ENCODE results near the gene SLC39A12. TPM values are rescaled to one million over a fixed set of nuclear protein-coding genes. Genes with fewer than 3 reads are reported as not detected.

Gene SLC39A12
- total RNA-seq, 1 donor from 2014 or later: under 0.01 TPM

DNA sequence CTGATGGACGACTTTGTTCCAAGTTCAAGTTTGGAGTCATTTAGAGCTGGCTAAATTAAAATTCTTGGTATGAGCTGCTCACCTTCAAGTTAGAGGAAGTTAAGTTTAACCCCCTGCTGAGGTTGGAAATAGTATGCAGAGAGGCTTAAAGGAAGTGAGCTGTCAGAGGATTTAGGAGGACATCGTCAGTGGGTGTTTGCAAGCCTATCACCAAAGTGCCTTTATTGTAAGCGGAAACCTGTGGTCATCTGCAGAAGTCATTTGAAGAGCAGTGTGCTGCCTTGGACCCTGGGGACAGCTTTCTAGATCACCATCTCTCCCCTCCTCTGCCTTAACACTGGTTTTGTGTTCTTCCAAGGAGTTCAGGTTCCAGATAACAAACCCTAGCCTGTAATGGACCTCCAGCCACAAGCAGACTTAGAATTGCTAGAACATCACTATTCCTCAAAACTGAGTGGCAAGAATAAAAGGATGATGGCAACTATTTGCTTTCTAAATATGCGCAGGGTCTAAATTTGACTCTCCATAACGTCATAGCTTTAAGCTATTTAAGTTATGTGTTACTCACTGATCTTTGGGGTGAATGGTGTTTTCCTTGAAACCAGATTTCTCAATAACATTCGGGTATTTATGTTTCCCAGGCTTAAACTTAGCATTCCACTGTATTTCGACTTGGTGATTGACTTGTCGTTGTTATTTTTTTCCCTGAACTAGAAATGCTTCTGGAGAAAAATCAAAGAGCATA, 93.4 kb downstream of the SLC39A12 start:
- DNase-seq (ENCODE audit: low read depth in 2 of 2): no peak

DNA sequence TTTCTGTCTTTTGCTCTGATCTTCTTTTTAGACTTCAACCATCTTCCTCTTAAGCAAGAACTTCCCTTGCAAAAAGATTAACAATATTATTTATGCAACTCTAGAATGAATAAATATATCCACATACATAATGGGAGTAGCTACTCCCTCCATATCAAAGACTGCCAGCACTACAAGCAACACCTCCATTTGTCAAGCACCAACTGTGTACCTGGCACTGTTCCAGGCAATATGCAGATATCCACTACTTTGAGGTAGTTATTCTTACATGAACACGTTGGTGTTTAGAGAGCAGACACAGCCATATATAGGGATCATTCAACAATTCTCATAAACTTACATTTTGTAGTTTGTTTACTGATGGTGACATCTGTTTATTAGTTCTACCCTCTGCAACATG, 104.9 kb downstream of the SLC39A12 start:
- DNase-seq (ENCODE audit: low read depth in 2 of 2): no peak

DNA sequence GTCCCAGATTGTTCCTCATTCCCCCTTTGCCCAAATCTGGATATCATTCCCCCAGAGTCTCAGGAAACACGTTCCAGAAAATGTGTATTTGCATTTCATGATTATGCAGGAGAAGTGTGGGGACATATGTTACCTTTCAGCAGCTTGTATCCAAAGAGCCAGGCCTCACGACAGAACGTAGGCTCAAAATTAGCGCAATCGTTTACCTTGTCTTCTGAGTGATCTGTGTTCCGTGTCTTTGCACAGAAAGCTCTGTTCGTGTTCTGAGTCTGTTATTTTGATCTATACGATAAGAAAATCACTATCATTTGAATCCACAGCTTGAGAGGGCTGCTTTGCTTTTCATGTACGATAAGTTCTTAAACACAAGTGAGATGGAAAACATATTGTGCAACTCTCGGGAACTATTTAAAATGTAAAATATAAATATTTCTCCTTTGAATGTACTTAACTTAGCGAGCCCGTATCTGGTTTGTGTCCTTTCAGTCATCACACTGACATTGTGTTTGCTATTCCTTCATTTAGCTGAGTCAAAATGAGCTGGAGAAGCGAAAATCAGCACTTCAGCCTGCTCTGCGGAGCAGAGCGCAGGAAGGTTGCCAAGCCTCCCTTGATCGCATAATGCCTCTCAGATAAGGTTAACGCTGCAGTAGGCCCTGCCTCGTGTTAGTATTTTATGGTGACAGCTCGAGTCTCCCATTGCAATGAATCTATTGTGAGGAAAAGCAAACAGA, 108.3 kb downstream of the SLC39A12 start:
- DNase-seq (ENCODE audit: low read depth in 2 of 2): no peak

DNA sequence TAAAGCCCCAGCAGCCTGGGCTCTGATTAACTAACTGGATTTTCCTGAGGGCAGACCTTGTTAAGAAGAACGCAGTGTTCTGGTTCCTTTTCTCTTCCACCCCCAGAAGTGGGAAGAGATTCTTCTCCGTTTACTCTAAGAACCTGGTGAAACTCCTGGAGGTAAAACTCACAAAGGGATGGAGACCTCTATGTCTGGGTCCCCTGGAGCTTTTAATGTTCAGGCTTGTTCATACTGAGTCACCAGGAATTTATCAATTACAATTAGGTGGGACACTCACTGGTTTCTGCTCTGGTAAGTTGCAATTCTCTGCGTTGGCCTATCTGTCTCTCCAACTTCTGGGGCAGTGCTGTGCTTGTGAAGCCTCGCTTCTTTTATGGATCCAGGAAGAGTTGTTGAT, 115.2 kb downstream of the SLC39A12 start:
- no peak for DNase-seq (ENCODE audit: low read depth in 2 of 2)

DNA sequence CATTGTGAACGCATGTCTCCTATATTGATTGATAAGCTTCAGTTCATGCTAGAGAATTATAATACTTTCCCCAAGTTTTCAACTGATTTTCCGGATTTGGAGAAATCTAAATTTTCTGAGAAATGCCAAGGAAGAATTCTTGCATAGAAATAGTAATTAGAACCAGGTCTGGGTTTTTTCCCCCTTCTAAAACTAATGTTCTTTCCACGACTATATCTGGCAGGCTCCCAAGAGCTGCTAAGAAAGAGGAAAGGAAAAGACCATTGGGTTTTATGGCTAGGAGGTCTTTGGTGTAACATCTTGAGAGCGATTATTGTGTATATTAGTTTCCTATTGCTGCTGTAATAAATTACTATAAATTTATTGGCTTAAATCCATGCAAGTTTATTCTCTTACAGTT, 116.7 kb downstream of the SLC39A12 start:
- DNase-seq (ENCODE audit: low read depth in 2 of 2): no peak

DNA sequence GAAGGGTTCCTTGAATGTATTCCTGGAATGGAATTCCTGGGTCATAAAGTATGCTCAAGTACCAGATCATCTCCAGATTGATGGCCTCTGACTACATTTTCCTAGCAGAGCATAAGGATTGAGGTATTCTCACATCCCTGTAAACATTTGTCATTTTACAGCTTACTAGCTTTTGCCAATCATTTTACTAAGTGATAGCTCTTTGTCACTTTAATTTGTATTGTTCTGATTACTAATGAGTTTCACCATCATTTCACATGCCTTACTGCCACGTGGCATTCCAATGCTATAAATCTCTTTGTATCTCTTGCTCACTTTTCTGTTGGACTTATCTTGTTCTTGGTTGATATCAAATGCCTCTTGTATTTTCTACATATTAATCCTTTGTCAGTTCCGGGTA, 119.9 kb downstream of the SLC39A12 start:
- no peak for DNase-seq (ENCODE audit: low read depth in 2 of 2)

DNA sequence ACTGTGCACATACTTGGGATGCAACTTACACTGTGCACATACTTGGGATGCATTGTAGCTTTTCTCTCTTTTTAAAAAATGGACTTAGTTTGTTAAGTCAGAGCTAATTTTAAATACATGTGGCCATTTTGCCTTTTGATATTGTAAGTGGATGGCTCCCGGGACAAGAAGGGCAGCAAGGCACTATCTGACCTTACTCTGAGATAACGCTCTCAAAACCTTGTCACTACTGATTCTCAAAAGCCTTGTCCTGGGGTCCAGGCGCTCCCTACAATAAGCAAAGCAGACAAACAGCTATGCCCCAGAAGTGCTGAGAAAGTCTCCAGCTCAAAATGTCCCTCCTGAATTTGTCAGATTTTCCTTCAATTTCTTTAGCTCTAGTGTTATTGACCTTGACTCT, 121.6 kb downstream of the SLC39A12 start:
- no peak for DNase-seq (ENCODE audit: low read depth in 2 of 2)

DNA sequence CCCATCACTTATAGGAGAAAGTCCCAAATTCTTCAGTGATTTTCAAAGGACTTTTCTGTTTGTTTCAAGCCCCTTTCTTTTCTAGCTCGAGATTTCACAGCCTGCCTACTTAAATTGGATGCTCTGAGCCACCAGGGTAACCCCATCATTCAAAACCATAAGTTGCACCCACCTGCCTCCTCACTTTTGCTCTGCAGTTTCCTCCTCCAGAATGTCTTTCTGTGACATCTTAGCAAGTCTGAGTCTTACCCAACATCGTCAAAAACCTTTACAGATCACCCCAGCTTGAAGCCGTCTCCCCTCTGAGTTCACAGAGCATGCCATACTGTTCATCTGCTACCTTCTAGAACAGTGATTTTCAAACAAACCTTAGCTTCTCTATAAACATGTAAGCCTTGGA, 124.2 kb downstream of the SLC39A12 start:
- DNase-seq (ENCODE audit: low read depth in 2 of 2): no peak

DNA sequence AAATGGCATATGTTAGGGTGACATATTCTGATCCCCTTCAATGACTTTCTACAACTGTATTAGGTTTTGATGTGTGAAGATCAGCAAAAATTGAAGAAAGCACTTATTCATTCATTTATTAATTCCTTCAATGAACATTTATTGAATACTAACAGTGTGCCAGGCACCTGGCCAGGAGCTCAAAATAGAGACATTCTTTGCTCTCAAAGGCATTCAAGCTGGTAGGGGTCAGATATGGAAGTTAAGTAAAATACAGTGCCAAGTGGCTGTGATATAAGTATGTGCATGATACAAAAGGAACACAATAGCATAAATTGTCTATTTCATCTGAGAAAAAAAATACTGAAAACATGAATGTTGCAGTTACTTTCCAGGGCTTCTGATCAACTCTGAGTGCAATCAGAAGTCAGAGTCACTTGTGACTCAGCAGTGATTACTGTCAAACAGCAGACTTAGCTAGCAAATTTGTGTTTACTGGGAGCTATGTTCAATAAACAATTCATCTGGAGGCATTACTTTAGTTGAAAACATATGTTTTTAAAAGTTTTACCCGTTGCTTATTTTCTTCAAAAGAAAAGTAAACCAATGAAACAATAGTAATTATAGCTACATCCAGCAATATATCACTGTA, 128.1 kb downstream of the SLC39A12 start:
- no peak for DNase-seq (ENCODE audit: low read depth in 2 of 2)

DNA sequence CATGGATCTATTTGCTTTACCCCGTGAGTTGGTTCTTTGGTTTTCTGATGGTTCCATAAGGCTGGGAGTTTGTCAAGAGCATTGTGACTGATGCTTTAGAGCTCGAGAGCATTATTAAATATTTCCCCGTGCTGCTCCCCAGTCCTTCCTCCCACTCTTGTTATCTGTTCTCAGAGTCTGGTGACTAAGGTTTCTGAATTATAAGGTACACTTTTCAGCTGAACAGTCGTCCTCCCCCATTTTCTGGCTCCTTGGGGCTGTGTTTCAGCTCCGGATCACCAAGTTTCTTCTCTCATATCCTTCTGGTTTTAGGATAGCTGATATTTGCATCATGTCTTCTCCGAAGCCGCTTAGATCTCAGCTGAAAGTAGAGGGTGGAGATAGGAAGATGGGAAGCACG, 130.7 kb downstream of the SLC39A12 start:
- no peak for DNase-seq (ENCODE audit: low read depth in 2 of 2)

DNA sequence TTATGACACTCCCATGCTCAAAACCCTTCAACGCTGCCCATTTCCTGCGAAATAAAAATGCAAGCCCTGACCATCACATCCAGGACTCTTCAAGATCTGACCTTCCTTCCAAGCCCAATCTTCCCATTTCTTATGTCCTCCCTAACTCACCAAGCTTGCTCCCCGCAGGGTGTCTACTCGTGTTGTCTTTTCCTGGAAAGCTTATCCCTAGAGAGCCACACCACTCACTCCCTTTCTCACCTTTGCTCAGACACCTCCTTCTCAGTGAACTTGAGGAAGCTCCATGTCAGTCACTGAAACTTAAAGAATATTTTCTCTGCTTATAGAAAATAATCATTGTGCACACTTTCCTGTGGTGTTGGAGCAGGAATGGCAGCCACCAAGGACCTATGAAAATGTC, 134.1 kb downstream of the SLC39A12 start:
- DNase-seq (ENCODE audit: low read depth in 2 of 2): no peak

DNA sequence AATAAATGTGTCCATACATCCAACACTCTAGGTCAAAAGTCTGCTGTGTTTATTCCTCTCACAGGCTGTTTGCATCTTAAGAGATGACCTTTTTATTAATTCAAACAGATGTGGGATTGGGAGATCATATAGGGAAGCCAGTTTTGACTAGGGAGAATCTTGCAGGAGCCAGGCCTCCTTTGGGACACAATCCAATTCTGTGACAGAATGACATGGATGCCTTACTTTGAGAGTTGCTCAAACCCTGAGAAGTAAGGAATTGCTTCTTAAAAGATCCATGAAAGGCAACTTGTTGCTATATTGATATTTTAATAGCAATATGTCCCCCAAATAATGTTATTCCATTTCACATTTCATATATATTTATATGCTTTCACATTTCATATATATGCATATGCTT, 135.0 kb downstream of the SLC39A12 start:
- no peak for DNase-seq (ENCODE audit: low read depth in 2 of 2)

DNA sequence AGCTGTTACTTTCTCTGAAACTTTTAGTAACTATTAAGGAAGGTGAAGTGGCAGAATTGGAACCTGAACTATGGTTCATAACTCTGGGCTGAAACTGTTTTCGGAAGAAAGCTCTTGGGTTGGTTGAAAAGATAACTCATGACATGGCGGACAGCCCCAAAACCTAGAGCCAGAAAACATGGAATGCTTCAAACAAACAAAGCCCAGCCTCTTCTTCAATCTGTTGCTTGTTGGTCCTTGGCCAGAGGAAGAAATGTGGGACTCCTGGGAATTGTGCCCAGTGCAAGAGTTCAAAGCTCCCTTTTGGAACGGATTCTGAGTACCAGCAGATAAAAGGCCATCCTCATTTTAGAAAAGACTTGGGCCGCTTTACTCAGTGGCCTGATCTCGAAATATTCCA, 135.6 kb downstream of the SLC39A12 start:
- no peak for DNase-seq (ENCODE audit: low read depth in 2 of 2)

Other genes starting within 250 kb of the SLC39A12 start
- 0.38 and 0.64 TPM in 2 replicates for gene TMEM236, start 199.7 kb upstream of the SLC39A12 start, total RNA-seq
- gene MRC1, start 142.6 kb upstream of the SLC39A12 start, total RNA-seq: 232 and 250 TPM in 2 replicates
- gene CACNB2, start 188.5 kb downstream of the SLC39A12 start, total RNA-seq: under 0.01 TPM in 1 of 2 replicates, not detected in the other

All from dermis microvascular lymphatic vessel endothelial cell (primary cell).